SK-N-SH (cell line): ENCODE measurements around the gene MMD2. TPM values are rescaled to one million over a fixed set of nuclear protein-coding genes. Genes with fewer than 3 reads are reported as not detected.

Experiments
- CTCF ChIA-PET: fragments of 300-600, 350-600 bp; formaldehyde crosslinking; extraction: SDS; loops from one replicate; lab custom pipeline; 2021; lab: Yijun Ruan, JAX
- POLR2A ChIA-PET: fragments of 350-600 bp; sonication (Branson Sonifier 250); formaldehyde crosslinking; extraction: SDS; loops from one replicate; lab custom pipeline; 2020; ENCODE audit warnings: antibody characterized with exemption, inconsistent platforms; lab: Yijun Ruan, JAX
- DNase-seq: peaks from one replicate; pipeline ENCODE4 v3.0.0; 2012
- H2AFZ ChIP-seq: fragments of 200-600 bp; sonication (generic); 2 replicates; pipeline ENCODE4 v1.8.1; 2016; ENCODE audit warnings: antibody characterized with exemption, mild to moderate bottlenecking, low read depth
- H3F3A ChIP-seq: fragments of 200-600 bp; sonication (generic); replicated peaks from 2 replicates; pipeline ENCODE3; 2016; ENCODE audit warnings: antibody characterized with exemption, mild to moderate bottlenecking; ENCODE audit not compliant: insufficient read depth
- H3K27ac ChIP-seq, 2 experiments: fragments of 200-500 bp in 1 of 2; fragments of 200-600 bp in 1 of 2; sonication (Bioruptor generic) in 1 of 2; sonication (generic), shearing (Covaris generic) in 1 of 2; 2 replicates each; pipeline versions ENCODE4 v1.5.1 to v1.6.1; 2014 to 2016; ENCODE audit warnings: low read depth in 2 of 2, inconsistent platforms in 1 of 2, low read length in 1 of 2, mild to moderate bottlenecking in 1 of 2, mixed read lengths in 1 of 2
- H3K27me3 ChIP-seq: fragments of 200-600 bp; sonication (generic), shearing (Covaris generic); 2 replicates; pipeline ENCODE4 v1.6.1; 2016; ENCODE audit warnings: mixed run types; ENCODE audit not compliant: insufficient read depth
- H3K36me3 ChIP-seq, 2 experiments: fragments of 200-500 bp in 1 of 2; fragments of 200-600 bp in 1 of 2; sonication (Bioruptor generic) in 1 of 2; sonication (generic) in 1 of 2; replicated peaks in 1 of 2; 2 replicates each; pipeline versions ENCODE3 to v1.5.1; 2014 to 2016; ENCODE audit warnings: low read length in 1 of 2, mild to moderate bottlenecking in 1 of 2; ENCODE audit not compliant: insufficient read depth in 2 of 2, control insufficient read depth in 1 of 2
- H3K4me1 ChIP-seq, 2 experiments: fragments of 200-500 bp in 1 of 2; fragments of 200-600 bp in 1 of 2; sonication (Bioruptor generic) in 1 of 2; sonication (generic), shearing (Covaris generic) in 1 of 2; 2 replicates each; pipeline versions ENCODE4 v1.5.1 to v1.6.1; 2014 to 2016; ENCODE audit warnings: low read depth in 1 of 2, low read length in 1 of 2, mixed run types in 1 of 2; ENCODE audit not compliant: insufficient read depth in 2 of 2, control insufficient read depth in 1 of 2
- H3K4me2 ChIP-seq: fragments of 200-600 bp; sonication (generic), shearing (Covaris generic); 2 replicates; pipeline ENCODE4 v1.6.1; 2017; ENCODE audit warnings: mixed run types
- H3K4me3 ChIP-seq, 2 experiments: fragments of 200-500 bp in 1 of 2; fragments of 200-600 bp in 1 of 2; sonication (Bioruptor generic) in 1 of 2; sonication (generic), shearing (Covaris generic) in 1 of 2; 2 replicates each; pipeline versions ENCODE4 v1.5.1 to v1.8.1; 2014 to 2016; ENCODE audit warnings: low read depth in 2 of 2, inconsistent platforms in 1 of 2, low read length in 1 of 2, mild to moderate bottlenecking in 1 of 2, mixed read lengths in 1 of 2, moderate library complexity in 1 of 2
- H3K79me2 ChIP-seq: fragments of 200-600 bp; sonication (generic); 2 replicates; pipeline ENCODE4 v1.8.1; 2017; ENCODE audit warnings: mild to moderate bottlenecking; ENCODE audit not compliant: insufficient read depth
- H3K9ac ChIP-seq: fragments of 200-600 bp; sonication (generic); 2 replicates; pipeline ENCODE4 v1.6.1; 2017; ENCODE audit warnings: mixed run types
- H3K9me2 ChIP-seq: fragments of 200-600 bp; sonication (generic); 2 replicates; pipeline ENCODE4 v1.6.1; 2017; ENCODE audit warnings: mixed run types
- H3K9me3 ChIP-seq: fragments of 200-600 bp; sonication (generic); 2 replicates; pipeline ENCODE4 v1.6.1; 2017; ENCODE audit warnings: mixed run types, mild to moderate bottlenecking, moderate library complexity
- H4K20me1 ChIP-seq: fragments of 200-600 bp; sonication (generic); 2 replicates; pipeline ENCODE4 v1.6.1; 2017; ENCODE audit warnings: mild to moderate bottlenecking, mixed run types; ENCODE audit not compliant: insufficient read depth
- CTCF ChIP-seq: fragments of 200-600 bp; sonication (generic); IDR thresholded peaks from 2 replicates; pipeline ENCODE4 v1.6.1; 2017; ENCODE audit warnings: antibody characterized with exemption, mild to moderate bottlenecking, moderate library complexity
- ELF1 ChIP-seq: IDR thresholded peaks from 2 replicates; pipeline ENCODE4 v1.4.0; 2012
- EP300 ChIP-seq, 2 experiments: IDR thresholded peaks; 2 replicates each; pipeline versions ENCODE4 v1.4.0 to v1.6.1; 2012; ENCODE audit warnings: borderline replicate concordance in 1 of 2, low read depth in 1 of 2, low read length in 1 of 2
- EZH2phosphoT487 ChIP-seq: fragments of 200-600 bp; sonication (generic); IDR thresholded peaks from 2 replicates; pipeline ENCODE4 v1.6.1; 2017; ENCODE audit warnings: low read depth, mixed run types, mild to moderate bottlenecking, antibody characterized with exemption, moderate library complexity, borderline replicate concordance
- FOSL2 ChIP-seq: IDR thresholded peaks from 2 replicates; pipeline ENCODE4 v1.4.0; 2012; ENCODE audit warnings: low read depth, mild to moderate bottlenecking, moderate library complexity, borderline replicate concordance
- FOXJ3 ChIP-seq: sonication (generic); formaldehyde crosslinking; IDR thresholded peaks from 2 replicates; pipeline ENCODE4 v1.5.1; 2020; ENCODE audit warnings: mild to moderate bottlenecking, missing genetic modification reagents
- FOXM1 ChIP-seq: IDR thresholded peaks from 2 replicates; pipeline ENCODE4 v1.4.0; 2012; ENCODE audit warnings: low read depth, mild to moderate bottlenecking
- GABPA ChIP-seq: IDR thresholded peaks from 2 replicates; pipeline ENCODE4 v1.4.0; 2012; ENCODE audit warnings: low read depth, mild to moderate bottlenecking
- IRF3 ChIP-seq: fragments of 150-350 bp; IDR thresholded peaks from 2 replicates; pipeline ENCODE4 v1.6.1; 2016; ENCODE audit warnings: mild to moderate bottlenecking, low read depth, low read length
- JUND ChIP-seq: IDR thresholded peaks from 2 replicates; pipeline ENCODE4 v1.4.0; 2012
- MAX ChIP-seq: IDR thresholded peaks from 2 replicates; pipeline ENCODE4 v1.4.0; 2012; ENCODE audit warnings: low read depth
- MXI1 ChIP-seq: IDR thresholded peaks from 2 replicates; pipeline ENCODE4 v1.6.1; 2012; ENCODE audit warnings: mild to moderate bottlenecking, low read depth, low read length, improper control_type of control experiment
- NFIC ChIP-seq: IDR thresholded peaks from 2 replicates; pipeline ENCODE4 v1.4.0; 2012; ENCODE audit warnings: borderline replicate concordance
- NRF1 ChIP-seq: IDR thresholded peaks from 2 replicates; pipeline ENCODE4 v1.6.1; 2012; ENCODE audit warnings: low read depth, mild to moderate bottlenecking, low read length
- PBX3 ChIP-seq: IDR thresholded peaks from 2 replicates; pipeline ENCODE4; 2012
- POLR2AphosphoS5 ChIP-seq: IDR thresholded peaks from 2 replicates; pipeline ENCODE4 v1.6.1; 2012; ENCODE audit warnings: low read depth, low read length
- RAD21 ChIP-seq: IDR thresholded peaks from 2 replicates; pipeline ENCODE4 v1.6.1; 2012; ENCODE audit warnings: mild to moderate bottlenecking, low read length
- RCOR1 ChIP-seq: fragments of 150-350 bp; IDR thresholded peaks from 2 replicates; pipeline ENCODE4 v1.6.1; 2017; ENCODE audit warnings: antibody characterized with exemption, low read length
- RFX5 ChIP-seq: IDR thresholded peaks from 2 replicates; pipeline ENCODE4 v1.6.1; 2012; ENCODE audit warnings: mild to moderate bottlenecking, improper control_type of control experiment, low read length
- RXRA ChIP-seq: IDR thresholded peaks from 2 replicates; pipeline ENCODE4 v1.4.0; 2012; ENCODE audit warnings: low read depth, mild to moderate bottlenecking, borderline replicate concordance
- SIN3A ChIP-seq: IDR thresholded peaks from 2 replicates; pipeline ENCODE4 v1.6.1; 2012; ENCODE audit warnings: low read depth, mild to moderate bottlenecking, low read length, moderate library complexity, borderline replicate concordance
- SMC3 ChIP-seq: IDR thresholded peaks from 2 replicates; pipeline ENCODE4 v1.6.1; 2012; ENCODE audit warnings: low read depth, low read length, improper control_type of control experiment
- TAF1 ChIP-seq: IDR thresholded peaks from 2 replicates; pipeline ENCODE4 v1.6.1; 2012; ENCODE audit warnings: low read depth, mild to moderate bottlenecking, low read length, moderate library complexity, borderline replicate concordance
- TCF12 ChIP-seq: IDR thresholded peaks from 2 replicates; pipeline ENCODE4 v1.4.0; 2012
- USF1 ChIP-seq: IDR thresholded peaks from 2 replicates; pipeline ENCODE4 v1.4.0; 2012; ENCODE audit warnings: low read depth, borderline replicate concordance
- YY1 ChIP-seq: IDR thresholded peaks from 2 replicates; pipeline ENCODE4 v1.4.0; 2012; ENCODE audit warnings: low read depth, mild to moderate bottlenecking
- ZBTB33 ChIP-seq: IDR thresholded peaks from 2 replicates; pipeline ENCODE4 v1.4.0; 2012; ENCODE audit warnings: low read depth, borderline replicate concordance
- WGBS: methylation state at CpG from one replicate; pipeline ENCODE4 v1.1.6; 2017; ENCODE audit warnings: low lambda C conversion rate; 5-methylcytosine and 5-hydroxymethylcytosine counted together
- polyA plus RNA-seq, 3 experiments: library from polyadenylated mRNA; depleted of rRNA; stranded (reverse); fragments of >200 nt; gene quantifications; 2 replicates each; pipeline ENCODE4 v1.2.3, GENCODE V29; 2012

The MMD2 gene
- polyA plus RNA-seq, 1 of the 3 experiments (the other 2 are of a cell fraction): not detected

GRCh38 chr7:4883372-4884144 lies 75.4 kb downstream of the MMD2 start, which contains the start of gene RADIL:
Gene RADIL (minus strand): TSS chr7:4883716. CDS start chr7:4878139, 5,577 bp downstream.
- H3K4me2 ChIP-seq: peak within 1 kb of the TSS; percentile 93
- peaks cover 5 to 31% of the 10 kb centered on the region in 2 experiments; a peak in 1 of 4 replicates for H3K4me1 ChIP-seq
- no peaks in the 10 kb centered on the region for H3K9me2 ChIP-seq
- peak; percentile 100 for DNase-seq
- H4K20me1 ChIP-seq: no peaks in the 10 kb centered on the region
- H3K36me3 ChIP-seq: no peaks in the 10 kb centered on the region
- H3K4me3 ChIP-seq: peak within 1 kb of the TSS; percentile 70 to 75
- peak within 1 kb of the TSS; percentile 89 to 97 for H3K27ac ChIP-seq
- H3K9ac ChIP-seq: peak within 1 kb of the TSS; percentile 69
- CTCF ChIA-PET: interaction anchor here (0.6 to 21.4 kb wide), 51 partner anchors 9 to 1077 kb away, joined by 3 to 645 read pairs (median 5); partner anchors contain the start of genes AP5Z1 and PAPOLB
- H3K9me3 ChIP-seq: no peaks in the 10 kb centered on the region
- H3F3A ChIP-seq: peaks cover 14% of the 10 kb centered on the region
- peak within 1 kb of the TSS; percentile 92 for H2AFZ ChIP-seq
- 11% methylated on average over 19 of the region's 72 CpGs for WGBS
- peaks cover 5% of the 10 kb centered on the region; the same call in 1 of the 2 replicates for H3K79me2 ChIP-seq
- no peaks in the 10 kb centered on the region for H3K27me3 ChIP-seq
- POLR2A ChIA-PET: interaction anchor here (0.9 to 2.5 kb wide), 12 partner anchors 11 to 294 kb away, joined by 3 to 30 read pairs (median 8); partner anchors contain the start of gene AP5Z1
- TF ChIP-seq ZBTB33 (no peak), NRF1 (no peak), IRF3 (no peak), MXI1 (peak; percentile 76), RXRA (no peak), CTCF (peak; percentile 98), FOXM1 (no peak), FOSL2 (no peak), PBX3 (no peak), RAD21 (peak; percentile 85), TCF12 (no peak), RCOR1 (no peak; the same call in 1 of the 2 replicates), USF1 (no peak), SMC3 (peak; percentile 82), EZH2phosphoT487 (no peak), SIN3A (no peak; the same call in 1 of the 2 replicates), YY1 (no peak), TAF1 (no peak), FOXJ3 (CRISPR knock-in tag) (no peak), ELF1 (no peak), NFIC (no peak), RFX5 (peak; percentile 48; the same call in 1 of the 2 replicates), JUND (no peak), GABPA (no peak), MAX (peak; percentile 29; the same call in 1 of the 2 replicates), EP300 (IDR thresholded peaks at IDR 0.05; ENCODE audit: borderline replicate concordance in 1 of 2, low read depth in 1 of 2, low read length in 1 of 2) (no peak), POLR2AphosphoS5 (no peak)
